KMS-11 (cell line): ENCODE measurements around the gene PYDC2.

Source experiments
- H2AFZ ChIP-seq: fragments of 200-600 bp; sonication (generic); 2 replicates; pipeline ENCODE4 v1.6.1; 2016; ENCODE audit warnings: antibody characterized with exemption, mixed run types, low read depth
- H3K27ac ChIP-seq: fragments of 200-600 bp; sonication (generic); 2 replicates; pipeline ENCODE4 v1.6.1; 2016; ENCODE audit warnings: mild to moderate bottlenecking, mixed run types
- H3K27me3 ChIP-seq: fragments of 200-600 bp; sonication (generic); 2 replicates; pipeline ENCODE4 v1.6.1; 2017; ENCODE audit warnings: mild to moderate bottlenecking, low read depth, mixed run types, moderate library complexity; ENCODE audit not compliant: insufficient read depth
- H3K36me3 ChIP-seq: fragments of 200-600 bp; sonication (generic); 2 replicates; pipeline ENCODE4 v1.6.1; 2017; ENCODE audit warnings: mild to moderate bottlenecking, mixed run types; ENCODE audit not compliant: insufficient read depth
- H3K4me1 ChIP-seq: fragments of 200-600 bp; sonication (generic); 2 replicates; pipeline ENCODE4 v1.6.1; 2016; ENCODE audit warnings: mild to moderate bottlenecking, low read depth, mixed run types; ENCODE audit not compliant: poor library complexity, severe bottlenecking
- H3K4me2 ChIP-seq: fragments of 200-600 bp; sonication (generic); 2 replicates; pipeline ENCODE4 v1.7.0; 2016; ENCODE audit warnings: mild to moderate bottlenecking, mixed run types
- H3K4me3 ChIP-seq: fragments of 200-600 bp; sonication (generic); IDR thresholded peaks from 2 replicates; pipeline ENCODE4 v1.6.1; 2017; ENCODE audit warnings: low read depth, low read length, mixed read lengths; ENCODE audit not compliant: insufficient read depth
- H3K79me2 ChIP-seq: fragments of 200-600 bp; sonication (generic); 2 replicates; pipeline ENCODE4 v1.6.1; 2016; ENCODE audit warnings: low read depth, mixed run types; ENCODE audit not compliant: insufficient read depth
- H3K9ac ChIP-seq: fragments of 200-600 bp; sonication (generic); 2 replicates; pipeline ENCODE4 v1.6.1; 2016; ENCODE audit warnings: mild to moderate bottlenecking, mixed run types
- H4K20me1 ChIP-seq: fragments of 200-600 bp; sonication (generic); 2 replicates; pipeline ENCODE4 v1.6.1; 2016; ENCODE audit warnings: mild to moderate bottlenecking, mixed run types; ENCODE audit not compliant: insufficient read depth
- CTCF ChIP-seq: fragments of 200-600 bp; sonication (generic); conservative IDR thresholded peaks from 2 replicates; pipeline ENCODE4 v1.6.1; 2017; ENCODE audit warnings: low read depth, mild to moderate bottlenecking, antibody characterized with exemption, low read length, moderate library complexity, mixed read lengths

Gene PYDC2

GRCh38 chr3:191417457-191417729, 43.6 kb upstream of the PYDC2 start:
- Histone ChIP-seq H3K4me3 (no peak overlapping the region), H3K9ac (no peak overlapping the region), H3K4me1 (no peaks in the 10 kb centered on the region), H3K4me2 (no peak overlapping the region), H4K20me1 (no peaks in the 10 kb centered on the region), H3K79me2 (no peaks in the 10 kb centered on the region), H3K36me3 (no peaks in the 10 kb centered on the region), H2AFZ (no peak overlapping the region), H3K27me3 (no peaks in the 10 kb centered on the region), H3K27ac (no peak overlapping the region)
- TF ChIP-seq CTCF, result no peak

GRCh38 chr3:191420771-191421170, 40.2 kb upstream of the PYDC2 start:
- Histone ChIP-seq H3K9ac (no peak overlapping the region), H3K4me1 (no peaks in the 10 kb centered on the region), H3K4me3 (no peak overlapping the region), H3K27ac (no peak overlapping the region), H3K36me3 (no peaks in the 10 kb centered on the region), H3K4me2 (no peak overlapping the region), H2AFZ (no peak overlapping the region), H3K27me3 (no peaks in the 10 kb centered on the region), H3K79me2 (no peaks in the 10 kb centered on the region), H4K20me1 (no peaks in the 10 kb centered on the region)
- TF ChIP-seq CTCF, result no peak

GRCh38 chr3:191424881-191425280, 36.1 kb upstream of the PYDC2 start:
- Histone ChIP-seq H3K4me2 (no peak overlapping the region), H3K36me3 (no peaks in the 10 kb centered on the region), H3K27ac (no peak overlapping the region), H3K79me2 (no peaks in the 10 kb centered on the region), H4K20me1 (no peaks in the 10 kb centered on the region; the same call in 1 of the 2 replicates), H3K27me3 (no peaks in the 10 kb centered on the region), H3K4me1 (no peaks in the 10 kb centered on the region), H3K9ac (no peak overlapping the region), H3K4me3 (no peak overlapping the region), H2AFZ (no peak overlapping the region)
- no peak for TF ChIP-seq CTCF

GRCh38 chr3:191425322-191425734, 35.6 kb upstream of the PYDC2 start:
- Histone ChIP-seq H2AFZ (no peak overlapping the region), H3K36me3 (no peaks in the 10 kb centered on the region), H4K20me1 (no peaks in the 10 kb centered on the region; the same call in 1 of the 2 replicates), H3K79me2 (no peaks in the 10 kb centered on the region), H3K4me3 (no peak overlapping the region), H3K4me1 (no peaks in the 10 kb centered on the region), H3K9ac (no peak overlapping the region), H3K27me3 (no peaks in the 10 kb centered on the region), H3K27ac (no peak overlapping the region), H3K4me2 (no peak overlapping the region)
- no peak for TF ChIP-seq CTCF

- Histone ChIP-seq H3K36me3 (no peaks in the 10 kb centered on the region), H3K4me2 (no peak overlapping the region), H3K4me3 (no peak overlapping the region), H3K9ac (no peak overlapping the region), H3K27ac (no peak overlapping the region), H3K27me3 (no peaks in the 10 kb centered on the region), H2AFZ (no peak overlapping the region), H4K20me1 (no peaks in the 10 kb centered on the region; the same call in 1 of the 2 replicates), H3K79me2 (no peaks in the 10 kb centered on the region), H3K4me1 (no peaks in the 10 kb centered on the region)
- TF ChIP-seq CTCF, result no peak
These were observed 34.7 kb upstream of the PYDC2 start for GRCh38 chr3:191426311-191426710.
